HepG2 (cell line): ENCODE data around the gene KRT12. TPM values are rescaled to one million over a fixed set of nuclear protein-coding genes. Genes with fewer than 3 reads are reported as not detected.

Source experiments
- BCLAF1 ChIP-seq: fragments of 450-650 bp; IDR thresholded peaks from 2 replicates; pipeline ENCODE4 v1.6.1; 2017; ENCODE audit warnings: mild to moderate bottlenecking
- ELF1 ChIP-seq: sonication (generic); formaldehyde crosslinking; IDR thresholded peaks from 2 replicates; pipeline ENCODE4 v1.4.0; 2020; ENCODE audit warnings: missing genetic modification reagents
- KAT7 ChIP-seq: IDR thresholded peaks from 2 replicates; pipeline ENCODE4 v1.6.1; 2018; ENCODE audit warnings: borderline replicate concordance, missing compliant biosample characterization
- KLF12 ChIP-seq: sonication (generic); formaldehyde crosslinking; IDR thresholded peaks from 2 replicates; pipeline ENCODE4 v1.4.0; 2020; ENCODE audit warnings: missing genetic modification reagents, borderline replicate concordance
- LRRFIP1 ChIP-seq: sonication (generic); formaldehyde crosslinking; conservative IDR thresholded peaks from 2 replicates; pipeline ENCODE4 v1.4.0; 2020; ENCODE audit warnings: missing genetic modification reagents
- MIXL1 ChIP-seq: IDR thresholded peaks from 2 replicates; pipeline ENCODE4 v1.6.1; 2016
- PCBP2 ChIP-seq: fragments of 200-400 bp; formaldehyde crosslinking; optimal IDR thresholded peaks from 2 replicates; pipeline ENCODE3; 2018; ENCODE audit warnings: low read length, low read depth; ENCODE audit not compliant: poor library complexity, severe bottlenecking
- POLR2AphosphoS2 ChIP-seq: IDR thresholded peaks from 2 replicates; pipeline ENCODE4 v1.6.1; 2011; ENCODE audit warnings: low read depth, low read length, improper control_type of control experiment
- RBM39 ChIP-seq: fragments of 200-400 bp; formaldehyde crosslinking; IDR thresholded peaks from one replicate; pipeline ENCODE4 v1.6.1; 2018; ENCODE audit warnings: antibody characterized with exemption, mild to moderate bottlenecking, low read depth, low read length; ENCODE audit not compliant: poor library complexity, severe bottlenecking
- SP1 ChIP-seq, 2 experiments: fragments of 450-650 bp in 1 of 2; sonication (generic) in 1 of 2; formaldehyde crosslinking in 1 of 2; IDR thresholded peaks; 2 replicates each; pipeline versions ENCODE4 v1.4.0 to v1.6.1; 2016 to 2020; ENCODE audit warnings: missing genetic modification reagents in 1 of 2
- TAF1 ChIP-seq: sonication (generic); formaldehyde crosslinking; IDR thresholded peaks from 2 replicates; pipeline ENCODE4 v1.4.0; 2020; ENCODE audit warnings: missing genetic modification reagents
- ZHX2 ChIP-seq, 2 experiments: sonication (generic) in 1 of 2; formaldehyde crosslinking in 1 of 2; IDR thresholded peaks; 2 replicates each; pipeline versions ENCODE4 v1.6.1 to v1.9.0; 2014 to 2022; ENCODE audit warnings: antibody characterized with exemption in 1 of 2, borderline replicate concordance in 1 of 2, inconsistent platforms in 1 of 2, low read depth in 1 of 2, missing genetic modification reagents in 1 of 2
- ZNF10 ChIP-seq: sonication (generic); formaldehyde crosslinking; IDR thresholded peaks from 2 replicates; pipeline ENCODE4 v1.4.0; 2020; ENCODE audit warnings: mild to moderate bottlenecking, low read depth, missing genetic modification reagents, borderline replicate concordance
- ZNF24 ChIP-seq: fragments of 450-650 bp; IDR thresholded peaks from 2 replicates; pipeline ENCODE4 v1.6.1; 2017; ENCODE audit warnings: antibody characterized with exemption, mild to moderate bottlenecking
- ZNF383 ChIP-seq: sonication (generic); formaldehyde crosslinking; IDR thresholded peaks from 2 replicates; pipeline ENCODE4 v1.4.0; 2020; ENCODE audit warnings: missing genetic modification reagents, mild to moderate bottlenecking, borderline replicate concordance
- ZNF768 ChIP-seq: sonication (generic); formaldehyde crosslinking; IDR thresholded peaks from 2 replicates; pipeline ENCODE4 v1.4.0; 2020; ENCODE audit warnings: missing genetic modification reagents
- ZNF776 ChIP-seq: sonication (generic); formaldehyde crosslinking; IDR thresholded peaks from 2 replicates; pipeline ENCODE4 v1.4.0; 2020; ENCODE audit warnings: mild to moderate bottlenecking, missing genetic modification reagents
- polyA plus RNA-seq, 8 experiments: library from polyadenylated mRNA; depleted of rRNA in 3 of 8; stranded (reverse) in 7 of 8; unstranded in 1 of 8; fragments of >200 nt; fragmentation: Illumina TruSeq in 4 of 8; extraction: Trizol in 4 of 8; gene quantifications; 2 replicates each; pipeline versions ENCODE4 v1.2.1 to v1.2.3, GENCODE V29; 2011 to 2016; ENCODE audit warnings: low read depth in 4 of 8, missing spikeins in 1 of 8, mixed read lengths in 1 of 8; ENCODE audit not compliant: insufficient read depth in 1 of 8
- total RNA-seq, 5 experiments: library from RNA; depleted of rRNA; stranded (reverse); fragments of >200 nt; fragmentation: Illumina TruSeq; extraction: Trizol; gene quantifications; 2 replicates each; pipeline ENCODE4 v1.2.3, GENCODE V29; 2016; ENCODE audit warnings: low read depth in 1 of 5

The KRT12 gene
- total and polyA plus RNA-seq, 2 of the 13 experiments (the other 11 are each of a cell fraction or from before 2014, with no cell fraction given) = 0.07 to 0.09 TPM

GRCh38 chr17:40903129-40903847, 36.3 kb upstream of the KRT12 start (continued):
- no peak for TF ChIP-seq LRRFIP1 (CRISPR knock-in tag)
- TF ChIP-seq TAF1 (CRISPR knock-in tag) = peak; percentile 21; the same call in 1 of the 2 replicates
- no peak for TF ChIP-seq SP1 (IDR thresholded peaks at IDR 0.05)
- no peak for TF ChIP-seq SP1 (CRISPR knock-in tag; IDR thresholded peaks at IDR 0.05)
- TF ChIP-seq KAT7 = no peak
- TF ChIP-seq PCBP2 = no peak
- TF ChIP-seq ZNF24 = peak; percentile 60; the same call in 1 of the 2 replicates
- peak; percentile 13 for TF ChIP-seq ELF1 (CRISPR knock-in tag)
- 0 out of 2 replicates have a peak, but pooled peaks have one; percentile 29 for TF ChIP-seq ZNF383 (CRISPR knock-in tag)
- no peak for TF ChIP-seq POLR2AphosphoS2
- TF ChIP-seq ZHX2 (IDR thresholded peaks at IDR 0.05; ENCODE audit: low read depth) = peak; percentile 51; the same call in 1 of the 2 replicates
- TF ChIP-seq ZHX2 (CRISPR knock-in tag; IDR thresholded peaks at IDR 0.05; ENCODE audit: borderline replicate concordance) = no peak
- TF ChIP-seq ZNF776 = no peak
- no peak for TF ChIP-seq BCLAF1
- no peak for TF ChIP-seq ZNF768
- TF ChIP-seq MIXL1 (CRISPR knock-in tag) = peak; percentile 38; the same call in 1 of the 2 replicates
- TF ChIP-seq RBM39 = no peak
- TF ChIP-seq KLF12 = no peak
- TF ChIP-seq ZNF10 (CRISPR knock-in tag) = no peak
